HG03460 (cell line): Measurements from ENCODE around the gene MTMR10.

ENCODE experiments used
- ATAC-seq: cut with Tn5 transposase; IDR thresholded peaks from one replicate; pipeline ENCODE4 v1.9.1; 2021; ENCODE audit not compliant: unreplicated experiment

The MTMR10 gene

DNA sequence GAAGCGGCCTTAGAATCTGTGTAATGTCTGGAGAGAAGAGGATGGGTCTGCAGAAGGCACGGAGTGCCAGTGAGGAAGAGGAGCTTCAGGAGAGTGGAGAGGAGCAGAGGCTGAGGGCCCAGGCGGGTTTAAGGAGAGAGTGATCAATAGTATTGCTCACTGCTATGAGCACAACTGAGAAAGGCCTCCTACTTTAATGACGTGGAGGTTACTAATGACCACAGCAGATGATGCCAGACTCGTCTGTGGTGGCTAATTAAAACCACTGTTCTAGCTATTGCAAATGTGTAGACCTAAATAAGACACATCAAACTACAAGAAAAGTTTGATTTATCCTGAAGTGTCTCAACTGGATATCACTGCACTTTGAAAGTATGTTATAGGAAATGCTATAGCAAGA is 33.2 kb downstream of the MTMR10 start:
- no peak for ATAC-seq

GRCh38 chr15:30956216-30957124 is 35.0 kb downstream of the MTMR10 start:
- ATAC-seq = no peak

GRCh38 chr15:30954674-30955073 is 36.8 kb downstream of the MTMR10 start:
- no peak for ATAC-seq

GRCh38 chr15:30953731-30954378 is 37.6 kb downstream of the MTMR10 start:
- ATAC-seq = no peak

- ATAC-seq = no peak
Observed at GRCh38 chr15:30953183-30953582, 38.2 kb downstream of the MTMR10 start.

DNA sequence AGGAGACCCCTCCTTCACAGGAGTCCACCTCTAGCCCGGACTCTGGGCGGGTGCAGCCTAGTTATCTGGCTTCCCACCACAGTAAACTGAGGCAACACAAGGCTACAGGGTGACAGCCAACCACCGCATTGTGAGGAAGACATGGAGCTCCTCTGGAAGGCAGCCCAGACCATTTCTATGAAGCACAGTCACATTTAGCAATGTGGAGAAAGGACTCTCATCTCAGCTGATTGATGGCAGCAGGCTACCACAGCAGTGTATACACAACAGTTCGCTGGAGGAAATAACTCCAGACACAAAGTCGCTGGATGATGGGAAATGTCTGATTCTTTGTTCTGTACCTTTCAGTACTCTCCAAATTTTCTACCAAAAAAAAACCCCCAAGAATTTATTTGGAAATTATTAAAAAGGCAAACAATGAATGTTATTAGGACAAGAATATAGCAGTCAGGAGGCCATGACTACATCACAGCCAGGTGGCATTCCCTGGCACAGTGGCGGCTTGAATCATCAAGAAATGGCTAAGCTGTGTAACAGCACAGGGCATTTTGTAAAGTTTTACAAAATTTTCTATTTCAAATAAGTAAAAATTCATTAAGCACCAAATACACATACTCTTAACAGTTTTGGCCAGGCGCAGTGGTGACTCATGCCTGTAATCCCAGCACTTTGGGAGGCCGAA is 47.6 kb downstream of the MTMR10 start:
- ATAC-seq = no peak

GRCh38 chr15:30941520-30941919 is 49.9 kb downstream of the MTMR10 start:
- no peak for ATAC-seq

DNA sequence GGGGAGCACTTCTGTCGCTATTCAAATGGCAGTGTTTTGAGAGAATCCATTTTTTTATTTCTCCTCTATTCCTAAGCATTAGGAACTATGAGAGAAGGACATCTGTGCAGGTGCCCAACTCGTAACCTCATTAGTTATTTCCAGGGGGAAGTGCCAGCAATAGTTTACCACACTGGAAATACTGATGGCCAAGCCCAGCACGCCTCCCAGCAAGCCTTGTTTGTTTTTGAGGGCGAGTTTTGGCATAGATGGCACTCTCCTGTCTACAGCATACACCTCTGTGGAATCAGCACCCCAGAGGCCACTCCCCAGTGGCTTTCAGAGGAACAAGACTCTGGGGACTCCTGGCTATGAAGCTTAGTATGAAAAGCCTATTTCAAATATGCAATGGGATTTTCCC is 51.1 kb downstream of the MTMR10 start:
- ATAC-seq = no peak

- no peak for ATAC-seq
Observed at GRCh38 chr15:30939161-30939560, 52.3 kb downstream of the MTMR10 start.

DNA sequence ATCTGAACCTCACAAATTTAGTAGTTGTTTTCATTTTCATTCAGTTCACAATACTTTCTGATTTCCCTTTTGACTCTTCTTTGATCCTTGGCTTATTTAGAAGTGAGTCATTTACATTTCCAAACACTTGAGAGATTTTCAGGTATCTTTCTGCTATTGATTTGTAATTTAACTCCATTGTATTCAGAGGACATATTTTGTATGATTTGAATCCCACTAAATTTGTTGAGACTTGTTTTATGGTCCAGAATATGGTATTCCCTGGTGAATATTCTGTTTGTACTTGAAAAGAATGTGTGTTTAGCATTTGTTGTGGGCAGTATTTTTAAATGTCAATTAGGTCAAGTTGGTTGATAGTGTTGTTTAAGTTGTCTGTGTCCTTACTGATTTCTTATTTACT is 58.1 kb downstream of the MTMR10 start:
- ATAC-seq = no peak

- no peak for ATAC-seq
Observed at GRCh38 chr15:30930422-30930821, 61.0 kb downstream of the MTMR10 start.

- no peak for ATAC-seq
Observed at GRCh38 chr15:30929982-30930381, 61.4 kb downstream of the MTMR10 start.

DNA sequence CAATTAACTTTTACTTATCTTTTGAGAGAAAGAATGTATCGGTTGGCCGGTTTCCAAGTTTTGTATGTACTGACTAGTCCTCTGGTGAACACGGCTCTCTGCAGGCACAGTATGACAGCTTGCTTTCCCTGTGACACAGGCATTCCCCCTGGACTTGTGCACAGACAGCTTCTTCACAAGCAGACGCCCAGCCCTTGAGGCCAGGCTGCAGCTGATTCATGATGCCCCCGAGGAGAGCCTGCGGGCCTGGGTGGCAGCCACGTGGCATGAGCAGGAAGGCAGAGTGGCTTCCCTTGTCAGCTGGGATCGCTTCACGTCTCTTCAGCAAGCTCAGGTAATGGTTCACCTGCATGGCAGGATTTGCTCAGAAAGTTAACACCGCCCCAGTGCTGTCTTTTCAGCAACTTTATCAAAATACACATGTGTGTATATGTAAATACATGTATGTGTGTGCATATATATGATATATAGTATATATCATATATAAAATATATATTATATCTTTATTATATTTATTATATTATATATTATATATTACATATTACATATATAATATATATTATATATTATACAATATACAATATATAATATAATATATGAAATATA is 62.3 kb downstream of the MTMR10 start:
- ATAC-seq = no peak

DNA sequence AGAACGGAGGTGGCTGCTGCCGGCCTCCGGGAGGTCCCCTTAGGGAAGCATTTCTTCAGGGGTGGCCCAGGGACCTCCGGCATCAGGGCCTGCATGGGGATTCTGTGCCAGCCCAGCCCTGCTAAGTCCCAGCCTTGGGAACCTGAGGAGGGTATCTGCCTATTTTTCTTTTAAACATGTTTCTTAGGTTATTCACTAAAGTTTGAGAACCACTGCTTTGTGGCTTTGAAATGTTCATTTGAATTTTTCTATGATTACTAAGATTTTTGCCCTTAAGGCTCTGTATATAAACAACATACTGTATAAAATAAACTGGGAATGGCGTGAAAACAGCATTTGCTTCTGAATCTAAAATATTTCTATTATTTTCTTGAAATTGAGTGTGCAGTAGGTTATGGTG is 63.4 kb downstream of the MTMR10 start:
- no peak for ATAC-seq

DNA sequence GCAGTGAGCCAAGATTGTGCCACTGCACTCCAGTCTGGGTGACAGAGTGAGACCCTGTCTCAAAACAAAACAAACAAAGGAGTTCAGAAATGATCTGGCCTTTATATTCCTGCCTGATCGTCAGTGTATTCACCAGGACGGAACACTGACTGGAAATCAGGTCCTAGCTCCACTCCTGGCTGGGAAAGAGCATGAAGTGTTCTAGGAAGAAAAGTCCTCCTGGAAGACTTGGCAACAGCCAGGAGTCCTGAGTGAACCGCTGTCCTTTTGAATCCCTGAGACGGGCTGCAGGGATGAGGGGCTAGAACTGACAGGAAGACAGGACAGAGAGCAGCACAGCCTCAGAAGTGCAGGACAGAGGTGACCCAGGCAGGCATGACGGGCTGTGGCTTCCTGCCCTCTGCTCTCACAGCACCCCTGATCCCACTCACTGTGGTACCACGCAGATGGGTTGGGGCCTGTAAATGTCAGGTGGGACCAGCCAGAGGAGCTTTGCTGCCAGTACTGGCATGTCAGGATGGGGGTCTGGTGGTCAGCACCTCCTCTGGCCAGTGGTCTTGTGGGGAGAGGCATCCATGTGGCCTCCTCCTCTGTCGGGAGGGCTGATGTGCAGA is 64.2 kb downstream of the MTMR10 start:
- ATAC-seq = no peak

GRCh38 chr15:30926161-30926560 is 65.3 kb downstream of the MTMR10 start:
- no peak for ATAC-seq

DNA sequence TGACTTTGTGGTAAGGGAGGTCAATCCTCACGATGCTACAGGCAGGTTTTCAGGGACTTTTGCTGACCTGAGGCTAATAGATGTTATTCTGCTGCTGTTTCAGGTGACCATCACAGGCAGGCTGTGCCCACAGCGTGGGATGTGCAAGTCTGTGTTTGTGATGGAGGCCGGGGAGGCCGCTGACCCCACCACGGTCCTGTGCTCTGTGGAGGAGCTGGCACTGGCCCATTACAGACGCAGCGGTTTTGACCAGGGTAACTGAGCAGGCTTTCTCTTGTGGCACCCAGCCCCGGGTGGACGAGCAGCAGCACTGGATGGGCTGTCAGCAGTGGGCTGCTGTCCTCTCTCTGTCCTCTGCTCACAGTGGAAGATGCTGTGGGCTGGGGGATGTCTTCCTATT is 65.7 kb downstream of the MTMR10 start:
- no peak for ATAC-seq

- ATAC-seq = no peak
Observed at GRCh38 chr15:30924353-30924752, 67.1 kb downstream of the MTMR10 start.

- ATAC-seq = no peak
Observed at GRCh38 chr15:30923429-30923828, 68.0 kb downstream of the MTMR10 start.

- no peak for ATAC-seq
Observed at GRCh38 chr15:30922480-30923311, 68.7 kb downstream of the MTMR10 start.
